HL-60 (cell line): Measurements from ENCODE around the gene TYK2.

Experiments
- DNase-seq, 2 experiments: peaks; one replicate each; pipeline ENCODE4 v3.0.0-alpha.2; 2010 to 2020; ENCODE audit warnings: low read depth in 1 of 2, low spot score in 1 of 2
- H3K27ac ChIP-seq: fragments of 250-450 bp; sonication (Bioruptor Pico); replicated peaks from 2 replicates; pipeline ENCODE4 v1.5.1; 2020; ENCODE audit warnings: mild to moderate bottlenecking, moderate library complexity
- H3K27me3 ChIP-seq: fragments of 250-450 bp; sonication (Bioruptor Pico); 2 replicates; pipeline ENCODE4 v1.5.1; 2021; ENCODE audit warnings: mild to moderate bottlenecking, moderate library complexity; ENCODE audit not compliant: insufficient read depth, poor library complexity, severe bottlenecking
- H3K4me3 ChIP-seq: replicated peaks from 2 replicates; pipeline ENCODE4 v1.5.1; 2011; ENCODE audit warnings: mild to moderate bottlenecking, control low read depth, low read length; ENCODE audit not compliant: insufficient read depth
- GABPA ChIP-seq: IDR thresholded peaks from 2 replicates; pipeline ENCODE4 v1.6.1; 2012; ENCODE audit warnings: low read depth
- POLR2AphosphoS5 ChIP-seq: IDR thresholded peaks from 2 replicates; pipeline ENCODE4 v1.6.1; 2012; ENCODE audit warnings: low read depth
- REST ChIP-seq: IDR thresholded peaks from 2 replicates; pipeline ENCODE4 v1.6.1; 2012; ENCODE audit warnings: low read depth; ENCODE audit not compliant: insufficient replicate concordance
- SPI1 ChIP-seq: IDR thresholded peaks from 2 replicates; pipeline ENCODE4 v1.6.1; 2012; ENCODE audit warnings: low read depth, mild to moderate bottlenecking, borderline replicate concordance
- TF ChIP-seq, protein P1 (sequence below): IDR thresholded peaks from one replicate; pipeline ENCODE4 v1.5.1; 2011; ENCODE audit warnings: low read length, control low read depth, inconsistent platforms; ENCODE audit not compliant: insufficient read depth

The TYK2 gene

DNA sequence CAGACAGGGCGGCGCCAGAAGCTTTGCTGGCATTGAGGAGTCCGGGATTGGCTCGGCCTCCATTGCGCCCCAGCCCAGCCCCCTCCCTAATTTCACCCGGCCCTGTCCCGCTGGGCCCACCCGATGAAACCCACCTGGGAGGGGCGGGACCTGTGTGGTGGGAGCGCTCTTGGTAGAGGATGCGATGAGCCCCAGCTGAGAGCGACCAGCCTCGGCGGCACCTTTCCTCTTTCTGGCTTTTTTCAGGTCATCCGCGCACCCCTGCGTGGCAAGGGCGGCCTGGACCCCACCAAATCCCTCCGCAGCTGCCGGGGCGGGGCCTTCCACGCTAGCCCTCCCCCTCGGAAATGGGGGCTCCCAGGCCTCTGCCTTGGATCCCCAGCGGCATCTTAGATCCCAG is 70.9 kb downstream of the TYK2 start, which contains the start of gene ZGLP1:
Gene ZGLP1, minus strand, starts transcription at position 393 of the 400 bp plus-strand sequence.
- H3K4me3 ChIP-seq, result no peak within 1 kb of the TSS
- TF ChIP-seq SPI1 (no peak), REST (no peak), GABPA (no peak), POLR2AphosphoS5 (no peak)
- TF ChIP-seq, protein P1, sequence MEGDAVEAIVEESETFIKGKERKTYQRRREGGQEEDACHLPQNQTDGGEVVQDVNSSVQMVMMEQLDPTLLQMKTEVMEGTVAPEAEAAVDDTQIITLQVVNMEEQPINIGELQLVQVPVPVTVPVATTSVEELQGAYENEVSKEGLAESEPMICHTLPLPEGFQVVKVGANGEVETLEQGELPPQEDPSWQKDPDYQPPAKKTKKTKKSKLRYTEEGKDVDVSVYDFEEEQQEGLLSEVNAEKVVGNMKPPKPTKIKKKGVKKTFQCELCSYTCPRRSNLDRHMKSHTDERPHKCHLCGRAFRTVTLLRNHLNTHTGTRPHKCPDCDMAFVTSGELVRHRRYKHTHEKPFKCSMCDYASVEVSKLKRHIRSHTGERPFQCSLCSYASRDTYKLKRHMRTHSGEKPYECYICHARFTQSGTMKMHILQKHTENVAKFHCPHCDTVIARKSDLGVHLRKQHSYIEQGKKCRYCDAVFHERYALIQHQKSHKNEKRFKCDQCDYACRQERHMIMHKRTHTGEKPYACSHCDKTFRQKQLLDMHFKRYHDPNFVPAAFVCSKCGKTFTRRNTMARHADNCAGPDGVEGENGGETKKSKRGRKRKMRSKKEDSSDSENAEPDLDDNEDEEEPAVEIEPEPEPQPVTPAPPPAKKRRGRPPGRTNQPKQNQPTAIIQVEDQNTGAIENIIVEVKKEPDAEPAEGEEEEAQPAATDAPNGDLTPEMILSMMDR, result no peak
- no peak within 1 kb of the TSS for H3K27ac ChIP-seq
- DNase-seq, result no peak
- H3K27me3 ChIP-seq, result no peaks in the 10 kb centered on the region

GRCh38 chr19:10306327-10306726 is 74.0 kb downstream of the TYK2 start:
- TF ChIP-seq REST (no peak), SPI1 (no peak), GABPA (no peak), POLR2AphosphoS5 (no peak)
- TF ChIP-seq, protein P1, result no peak
- no peak overlapping the region for H3K4me3 ChIP-seq
- H3K27ac ChIP-seq, result peak overlapping the region; percentile 64
- no peak for DNase-seq
- H3K27me3 ChIP-seq, result no peaks in the 10 kb centered on the region

GRCh38 chr19:10305139-10305806 is 75.1 kb downstream of the TYK2 start:
- Histone ChIP-seq H3K27ac (peak overlapping the region; percentile 64), H3K4me3 (no peak overlapping the region), H3K27me3 (no peaks in the 10 kb centered on the region)
- TF ChIP-seq REST (no peak), POLR2AphosphoS5 (peak; percentile 37; the same call in 1 of the 2 replicates), GABPA (no peak), SPI1 (peak; percentile 27; the same call in 1 of the 2 replicates)
- TF ChIP-seq, protein P1, result no peak
- peak; percentile 66 to 88 for DNase-seq
